GM06990 (cell line): ENCODE results near the gene BRD3.

Source experiments
- DNase-seq: peaks from one replicate; pipeline ENCODE4 v3.0.0-alpha.2; 2011; ENCODE audit not compliant: insufficient read length; ENCODE audit errors: extremely low read depth
- H3K27me3 ChIP-seq: replicated peaks from 2 replicates; pipeline ENCODE4 v1.6.0; 2011; ENCODE audit warnings: low read length; ENCODE audit not compliant: control insufficient read depth, insufficient read depth
- H3K36me3 ChIP-seq: 2 replicates; pipeline ENCODE4 v1.5.1; 2011; ENCODE audit warnings: low read length; ENCODE audit not compliant: control insufficient read depth, insufficient read depth
- H3K4me3 ChIP-seq: replicated peaks from 2 replicates; pipeline ENCODE4 v1.5.1; 2011; ENCODE audit warnings: low read depth, mild to moderate bottlenecking, control low read depth, low read length
- CTCF ChIP-seq: IDR thresholded peaks from 2 replicates; pipeline ENCODE4 v1.5.1; 2011; ENCODE audit warnings: low read length, control low read depth, mild to moderate bottlenecking, inconsistent platforms; ENCODE audit not compliant: insufficient read depth, poor library complexity, severe bottlenecking

The BRD3 gene

GRCh38 chr9:134061019-134061687, 6.7 kb downstream of the BRD3 start:
- Histone ChIP-seq H3K4me3 (no peak overlapping the region), H3K36me3 (no peaks in the 10 kb centered on the region), H3K27me3 (no peaks in the 10 kb centered on the region)
- TF ChIP-seq CTCF: no peak
- DNase-seq: no peak

GRCh38 chr9:134060546-134060945, 7.3 kb downstream of the BRD3 start:
- Histone ChIP-seq H3K36me3 (no peaks in the 10 kb centered on the region), H3K27me3 (no peaks in the 10 kb centered on the region), H3K4me3 (no peak overlapping the region)
- no peak for TF ChIP-seq CTCF
- no peak for DNase-seq

- no peaks in the 10 kb centered on the region for H3K27me3 ChIP-seq
- no peaks in the 10 kb centered on the region for H3K36me3 ChIP-seq
- H3K4me3 ChIP-seq: no peak overlapping the region
- peak; percentile 3 for TF ChIP-seq CTCF
- peak; percentile 53 for DNase-seq
Measured at GRCh38 chr9:134059661-134060395, 8.0 kb downstream of the BRD3 start.

GRCh38 chr9:134059188-134059641, 8.6 kb downstream of the BRD3 start:
- TF ChIP-seq CTCF: no peak
- H3K27me3 ChIP-seq: no peaks in the 10 kb centered on the region
- DNase-seq: no peak
- H3K4me3 ChIP-seq: no peak overlapping the region
- no peaks in the 10 kb centered on the region for H3K36me3 ChIP-seq

DNA sequence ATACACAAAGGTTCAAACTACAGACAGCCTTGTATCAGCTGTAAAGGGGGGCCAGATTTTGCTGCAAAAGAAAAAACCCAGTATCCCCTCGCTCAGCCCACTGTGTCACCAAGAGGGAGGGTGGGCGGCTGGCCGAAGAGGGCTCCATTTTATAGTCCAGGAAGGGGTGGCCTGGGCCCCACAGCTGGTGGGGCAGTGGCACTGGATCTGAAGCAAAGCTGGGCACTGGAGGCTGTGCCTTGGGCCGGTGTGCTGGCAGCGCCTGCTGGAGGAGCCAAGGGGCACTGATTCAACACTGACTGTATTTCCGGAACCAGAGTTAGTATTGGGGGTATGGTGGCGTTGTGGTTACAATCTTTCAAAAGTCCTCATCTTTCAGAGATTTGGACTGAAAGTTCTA, 9.1 kb downstream of the BRD3 start:
- TF ChIP-seq CTCF: no peak
- no peak for DNase-seq
- Histone ChIP-seq H3K27me3 (no peaks in the 10 kb centered on the region), H3K4me3 (no peak overlapping the region), H3K36me3 (no peaks in the 10 kb centered on the region)
